ENCODE data around the gene OOSP1. TPM values are rescaled to one million over a fixed set of nuclear protein-coding genes. Genes with fewer than 3 reads are reported as not detected.

Gene OOSP1
- total and polyA plus RNA-seq, 10 of the 15 experiments (the other 5 are each of a cell fraction or from before 2014, with no cell fraction given): not detected

DNA sequence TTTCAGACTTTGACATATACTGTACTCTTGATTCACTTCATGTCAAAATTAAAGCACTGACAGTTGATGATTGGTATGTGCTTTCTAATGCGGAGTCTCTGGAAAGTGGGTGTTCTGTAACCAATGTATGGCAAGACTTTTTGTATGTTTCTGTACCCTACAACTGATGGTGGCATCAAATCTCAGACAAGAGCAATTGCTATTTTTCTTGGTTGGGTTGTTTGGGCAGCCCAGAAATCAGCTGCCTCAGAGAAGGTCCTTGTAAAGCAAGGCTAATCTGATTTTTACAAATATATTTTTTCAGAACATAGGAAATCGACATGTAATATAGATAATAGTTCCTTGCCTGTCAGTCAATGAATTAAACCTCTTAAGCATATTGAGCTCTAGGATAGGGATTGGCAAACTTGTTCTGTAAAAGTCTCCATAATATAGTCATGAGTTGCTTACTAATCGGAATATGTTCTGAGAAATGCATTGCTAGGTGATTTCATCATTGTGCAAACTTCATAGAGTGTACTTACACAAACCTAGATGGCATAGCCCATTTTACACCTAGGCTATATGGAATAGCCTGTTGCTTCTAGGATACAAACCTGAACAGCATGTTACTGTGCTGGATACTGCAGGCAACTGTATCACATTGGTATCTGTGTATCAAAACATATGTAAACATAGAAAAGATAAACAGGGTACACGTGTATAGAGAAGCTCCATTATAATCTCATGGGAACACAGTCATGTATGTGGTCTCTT lies 15.4 kb downstream of the OOSP1 start (continued):
- TF ChIP-seq, protein P1, sequence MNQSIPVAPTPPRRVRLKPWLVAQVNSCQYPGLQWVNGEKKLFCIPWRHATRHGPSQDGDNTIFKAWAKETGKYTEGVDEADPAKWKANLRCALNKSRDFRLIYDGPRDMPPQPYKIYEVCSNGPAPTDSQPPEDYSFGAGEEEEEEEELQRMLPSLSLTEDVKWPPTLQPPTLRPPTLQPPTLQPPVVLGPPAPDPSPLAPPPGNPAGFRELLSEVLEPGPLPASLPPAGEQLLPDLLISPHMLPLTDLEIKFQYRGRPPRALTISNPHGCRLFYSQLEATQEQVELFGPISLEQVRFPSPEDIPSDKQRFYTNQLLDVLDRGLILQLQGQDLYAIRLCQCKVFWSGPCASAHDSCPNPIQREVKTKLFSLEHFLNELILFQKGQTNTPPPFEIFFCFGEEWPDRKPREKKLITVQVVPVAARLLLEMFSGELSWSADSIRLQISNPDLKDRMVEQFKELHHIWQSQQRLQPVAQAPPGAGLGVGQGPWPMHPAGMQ (IDR thresholded peaks at IDR 0.05; ENCODE audit: borderline replicate concordance): no peak
- TF ChIP-seq EZH2 (IDR thresholded peaks at IDR 0.05; ENCODE audit: borderline replicate concordance, control insufficient read depth, low read depth, low read length): no peak
- TF ChIP-seq BRCA1 (IDR thresholded peaks at IDR 0.05; ENCODE audit: low read depth, low read length): no peak
- TF ChIP-seq MYB (IDR thresholded peaks at IDR 0.05; ENCODE audit: borderline replicate concordance, low read depth, low read length): no peak
- TF ChIP-seq IKZF1 (conservative IDR thresholded peaks at IDR 0.05): no peak
- TF ChIP-seq, protein P2, sequence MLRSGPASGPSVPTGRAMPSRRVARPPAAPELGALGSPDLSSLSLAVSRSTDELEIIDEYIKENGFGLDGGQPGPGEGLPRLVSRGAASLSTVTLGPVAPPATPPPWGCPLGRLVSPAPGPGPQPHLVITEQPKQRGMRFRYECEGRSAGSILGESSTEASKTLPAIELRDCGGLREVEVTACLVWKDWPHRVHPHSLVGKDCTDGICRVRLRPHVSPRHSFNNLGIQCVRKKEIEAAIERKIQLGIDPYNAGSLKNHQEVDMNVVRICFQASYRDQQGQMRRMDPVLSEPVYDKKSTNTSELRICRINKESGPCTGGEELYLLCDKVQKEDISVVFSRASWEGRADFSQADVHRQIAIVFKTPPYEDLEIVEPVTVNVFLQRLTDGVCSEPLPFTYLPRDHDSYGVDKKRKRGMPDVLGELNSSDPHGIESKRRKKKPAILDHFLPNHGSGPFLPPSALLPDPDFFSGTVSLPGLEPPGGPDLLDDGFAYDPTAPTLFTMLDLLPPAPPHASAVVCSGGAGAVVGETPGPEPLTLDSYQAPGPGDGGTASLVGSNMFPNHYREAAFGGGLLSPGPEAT (IDR thresholded peaks at IDR 0.05; ENCODE audit: low read depth): no peak
- no peak for TF ChIP-seq SREBF2 (IDR thresholded peaks at IDR 0.05; ENCODE audit: low read length)
- TF ChIP-seq, protein P3, sequence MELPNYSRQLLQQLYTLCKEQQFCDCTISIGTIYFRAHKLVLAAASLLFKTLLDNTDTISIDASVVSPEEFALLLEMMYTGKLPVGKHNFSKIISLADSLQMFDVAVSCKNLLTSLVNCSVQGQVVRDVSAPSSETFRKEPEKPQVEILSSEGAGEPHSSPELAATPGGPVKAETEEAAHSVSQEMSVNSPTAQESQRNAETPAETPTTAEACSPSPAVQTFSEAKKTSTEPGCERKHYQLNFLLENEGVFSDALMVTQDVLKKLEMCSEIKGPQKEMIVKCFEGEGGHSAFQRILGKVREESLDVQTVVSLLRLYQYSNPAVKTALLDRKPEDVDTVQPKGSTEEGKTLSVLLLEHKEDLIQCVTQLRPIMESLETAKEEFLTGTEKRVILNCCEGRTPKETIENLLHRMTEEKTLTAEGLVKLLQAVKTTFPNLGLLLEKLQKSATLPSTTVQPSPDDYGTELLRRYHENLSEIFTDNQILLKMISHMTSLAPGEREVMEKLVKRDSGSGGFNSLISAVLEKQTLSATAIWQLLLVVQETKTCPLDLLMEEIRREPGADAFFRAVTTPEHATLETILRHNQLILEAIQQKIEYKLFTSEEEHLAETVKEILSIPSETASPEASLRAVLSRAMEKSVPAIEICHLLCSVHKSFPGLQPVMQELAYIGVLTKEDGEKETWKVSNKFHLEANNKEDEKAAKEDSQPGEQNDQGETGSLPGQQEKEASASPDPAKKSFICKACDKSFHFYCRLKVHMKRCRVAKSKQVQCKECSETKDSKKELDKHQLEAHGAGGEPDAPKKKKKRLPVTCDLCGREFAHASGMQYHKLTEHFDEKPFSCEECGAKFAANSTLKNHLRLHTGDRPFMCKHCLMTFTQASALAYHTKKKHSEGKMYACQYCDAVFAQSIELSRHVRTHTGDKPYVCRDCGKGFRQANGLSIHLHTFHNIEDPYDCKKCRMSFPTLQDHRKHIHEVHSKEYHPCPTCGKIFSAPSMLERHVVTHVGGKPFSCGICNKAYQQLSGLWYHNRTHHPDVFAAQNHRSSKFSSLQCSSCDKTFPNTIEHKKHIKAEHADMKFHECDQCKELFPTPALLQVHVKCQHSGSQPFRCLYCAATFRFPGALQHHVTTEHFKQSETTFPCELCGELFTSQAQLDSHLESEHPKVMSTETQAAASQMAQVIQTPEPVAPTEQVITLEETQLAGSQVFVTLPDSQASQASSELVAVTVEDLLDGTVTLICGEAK (IDR thresholded peaks at IDR 0.05; ENCODE audit: borderline replicate concordance): no peak
- no peak for TF ChIP-seq CHD1 (IDR thresholded peaks at IDR 0.05; ENCODE audit: low read depth, low read length)
- TF ChIP-seq, protein P4, sequence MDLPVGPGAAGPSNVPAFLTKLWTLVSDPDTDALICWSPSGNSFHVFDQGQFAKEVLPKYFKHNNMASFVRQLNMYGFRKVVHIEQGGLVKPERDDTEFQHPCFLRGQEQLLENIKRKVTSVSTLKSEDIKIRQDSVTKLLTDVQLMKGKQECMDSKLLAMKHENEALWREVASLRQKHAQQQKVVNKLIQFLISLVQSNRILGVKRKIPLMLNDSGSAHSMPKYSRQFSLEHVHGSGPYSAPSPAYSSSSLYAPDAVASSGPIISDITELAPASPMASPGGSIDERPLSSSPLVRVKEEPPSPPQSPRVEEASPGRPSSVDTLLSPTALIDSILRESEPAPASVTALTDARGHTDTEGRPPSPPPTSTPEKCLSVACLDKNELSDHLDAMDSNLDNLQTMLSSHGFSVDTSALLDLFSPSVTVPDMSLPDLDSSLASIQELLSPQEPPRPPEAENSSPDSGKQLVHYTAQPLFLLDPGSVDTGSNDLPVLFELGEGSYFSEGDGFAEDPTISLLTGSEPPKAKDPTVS (IDR thresholded peaks at IDR 0.05; ENCODE audit: low read depth, low read length): no peak
- TF ChIP-seq ZBED1 (IDR thresholded peaks at IDR 0.05; ENCODE audit: borderline replicate concordance): no peak
- TF ChIP-seq FOS (IDR thresholded peaks at IDR 0.05; ENCODE audit: borderline replicate concordance, extremely low read depth, insufficient read length): no peak
- TF ChIP-seq PAX8 (IDR thresholded peaks at IDR 0.05): no peak
- no peak for TF ChIP-seq CREB1 (IDR thresholded peaks at IDR 0.05; ENCODE audit: low read depth)
